ENCODE results near the gene TM9SF2. TPM values are rescaled to one million over a fixed set of nuclear protein-coding genes. Genes with fewer than 3 reads are reported as not detected.
A peak's percentile ranks its signal among the peaks of the same experiment; 100 is the strongest.

Gene TM9SF2
- total and polyA plus RNA-seq, 8 donors = 129 to 155 (median 148) TPM

DNA sequence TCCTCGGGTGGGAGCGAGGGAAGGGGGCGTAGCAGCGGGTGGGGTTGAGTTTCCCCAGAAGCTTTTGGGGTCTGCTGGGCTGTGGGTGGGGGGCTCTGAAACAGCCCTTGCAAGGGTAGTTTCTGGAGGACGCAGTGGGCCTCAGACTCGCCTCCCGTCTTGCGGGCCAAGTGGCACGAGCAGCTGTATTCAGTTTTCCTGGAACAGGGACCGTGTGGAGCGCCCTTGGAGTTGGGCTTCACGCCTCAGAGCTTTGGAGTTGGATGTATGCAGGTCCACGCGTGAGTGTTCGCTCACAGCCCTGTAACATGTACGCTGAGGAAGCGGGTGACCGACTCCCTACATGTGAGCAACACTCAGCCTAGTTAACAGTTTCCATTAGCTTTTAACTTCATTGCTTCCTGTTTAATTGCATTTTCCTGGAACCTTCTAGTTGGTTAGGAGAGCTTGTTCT lies 603 bp downstream of the TM9SF2 start:
- DNase-seq (peak in 1 of 4 donors; percentile 46), ATAC-seq (peak; percentile 4)
- TF ChIP-seq, protein P1, sequence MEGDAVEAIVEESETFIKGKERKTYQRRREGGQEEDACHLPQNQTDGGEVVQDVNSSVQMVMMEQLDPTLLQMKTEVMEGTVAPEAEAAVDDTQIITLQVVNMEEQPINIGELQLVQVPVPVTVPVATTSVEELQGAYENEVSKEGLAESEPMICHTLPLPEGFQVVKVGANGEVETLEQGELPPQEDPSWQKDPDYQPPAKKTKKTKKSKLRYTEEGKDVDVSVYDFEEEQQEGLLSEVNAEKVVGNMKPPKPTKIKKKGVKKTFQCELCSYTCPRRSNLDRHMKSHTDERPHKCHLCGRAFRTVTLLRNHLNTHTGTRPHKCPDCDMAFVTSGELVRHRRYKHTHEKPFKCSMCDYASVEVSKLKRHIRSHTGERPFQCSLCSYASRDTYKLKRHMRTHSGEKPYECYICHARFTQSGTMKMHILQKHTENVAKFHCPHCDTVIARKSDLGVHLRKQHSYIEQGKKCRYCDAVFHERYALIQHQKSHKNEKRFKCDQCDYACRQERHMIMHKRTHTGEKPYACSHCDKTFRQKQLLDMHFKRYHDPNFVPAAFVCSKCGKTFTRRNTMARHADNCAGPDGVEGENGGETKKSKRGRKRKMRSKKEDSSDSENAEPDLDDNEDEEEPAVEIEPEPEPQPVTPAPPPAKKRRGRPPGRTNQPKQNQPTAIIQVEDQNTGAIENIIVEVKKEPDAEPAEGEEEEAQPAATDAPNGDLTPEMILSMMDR (IDR thresholded peaks at IDR 0.05) = no peak
- intact Hi-C loops (cut with DNase I) = no loop called here
- H3K27ac ChIP-seq = peak overlapping the region; percentile 91 to 94
- no peaks in the 10 kb centered on the region for H3K36me3 ChIP-seq
- H3K9me3 ChIP-seq = no peaks in the 10 kb centered on the region
- H3K4me1 ChIP-seq = peaks cover 39 to 83% of the 10 kb centered on the region in 2 donors
- peak overlapping the region; percentile 76 to 87 for H3K4me3 ChIP-seq
- no peaks in the 10 kb centered on the region for H3K27me3 ChIP-seq

DNA sequence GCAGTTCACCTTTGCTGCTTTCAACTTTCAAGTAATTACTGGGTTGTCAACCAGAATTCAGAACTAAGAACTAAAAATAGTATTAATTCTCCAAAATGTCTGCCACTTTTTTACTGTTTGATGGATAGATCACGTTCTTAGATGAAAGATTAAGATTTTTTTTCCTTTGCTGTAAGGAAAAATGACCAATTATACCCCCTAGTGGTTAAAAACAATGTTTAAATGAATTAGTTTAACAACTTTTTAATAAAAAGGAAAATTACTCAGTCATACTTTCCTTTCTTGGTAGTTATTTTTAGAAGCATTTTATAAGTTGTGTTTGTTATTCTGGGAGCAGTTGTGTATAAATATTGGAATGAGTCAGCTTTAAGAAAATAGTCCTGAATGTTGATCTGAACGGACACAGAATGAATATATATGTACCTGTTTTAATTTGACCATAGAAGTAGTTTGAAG lies 4.6 kb downstream of the TM9SF2 start:
- no peak overlapping the region for H3K4me3 ChIP-seq
- no peak for DNase-seq
- H3K9me3 ChIP-seq = peaks cover 0 to 4% of the 10 kb centered on the region in 2 donors
- intact Hi-C loops (cut with DNase I) = no loop called here
- peak overlapping the region in 1 of 2 donors; percentile 75 for H3K27ac ChIP-seq
- H3K4me1 ChIP-seq = peaks cover 34 to 68% of the 10 kb centered on the region in 2 donors
- ATAC-seq = no peak
- TF ChIP-seq, protein P1 (IDR thresholded peaks at IDR 0.05) = peak in 1 of 2 donors; percentile 31
- H3K27me3 ChIP-seq = no peaks in the 10 kb centered on the region
- H3K36me3 ChIP-seq = peaks cover 0 to 5% of the 10 kb centered on the region in 2 donors

DNA sequence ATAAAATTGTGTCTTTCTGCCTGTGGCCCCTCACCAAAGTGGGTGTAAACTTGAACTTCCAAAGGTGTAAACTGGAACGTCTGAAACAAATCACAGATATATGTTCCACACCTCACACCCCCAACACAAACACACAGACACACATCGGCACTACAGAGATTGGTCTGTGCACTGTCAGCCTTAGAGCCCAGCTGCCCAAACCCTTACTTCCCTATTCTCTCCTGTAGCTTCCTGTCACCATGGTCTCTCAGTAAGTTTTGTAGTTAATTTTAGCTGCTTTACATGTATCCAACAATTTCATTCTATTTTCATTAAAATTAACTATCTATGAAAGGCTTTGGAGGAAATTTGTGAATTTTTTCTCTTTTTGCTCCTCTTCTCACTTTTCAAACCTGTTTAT lies 5.4 kb downstream of the TM9SF2 start:
- peak; percentile 47 for ATAC-seq
- peak overlapping the region in 1 of 2 donors; percentile 75 for H3K27ac ChIP-seq
- TF ChIP-seq, protein P1 (IDR thresholded peaks at IDR 0.05) = no peak
- DNase-seq = no peak
- H3K4me3 ChIP-seq = no peak overlapping the region
- peaks cover 0 to 4% of the 10 kb centered on the region in 2 donors for H3K9me3 ChIP-seq
- H3K4me1 ChIP-seq = peaks cover 34 to 75% of the 10 kb centered on the region in 2 donors
- no peaks in the 10 kb centered on the region for H3K27me3 ChIP-seq
- intact Hi-C loops (cut with DNase I) = no loop called here
- H3K36me3 ChIP-seq = peaks cover 0 to 5% of the 10 kb centered on the region in 2 donors

DNA sequence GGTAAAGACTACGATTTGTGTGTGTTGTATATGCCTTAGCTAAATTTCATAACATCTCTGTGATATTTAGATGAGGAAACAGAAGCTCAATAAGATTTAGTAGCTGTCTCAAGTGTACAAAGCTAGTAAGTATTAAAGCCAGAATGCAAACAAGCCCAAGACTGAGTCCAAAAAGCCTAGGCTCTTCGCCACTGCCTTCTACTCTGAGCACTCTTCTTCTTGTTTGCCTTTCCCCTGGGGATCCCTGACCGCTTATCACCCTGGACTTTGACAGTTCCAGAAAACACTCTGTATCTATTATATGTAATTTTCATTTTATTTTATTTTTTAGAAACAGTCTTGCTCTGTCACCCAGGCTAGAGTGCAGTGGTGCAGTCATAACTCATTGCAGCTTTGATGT lies 5.8 kb downstream of the TM9SF2 start:
- Histone ChIP-seq H3K27ac (peak overlapping the region in 1 of 2 donors; percentile 75), H3K9me3 (peaks cover 0 to 4% of the 10 kb centered on the region in 2 donors), H3K4me1 (peaks cover 38 to 79% of the 10 kb centered on the region in 2 donors), H3K4me3 (no peak overlapping the region), H3K36me3 (peaks cover 0 to 5% of the 10 kb centered on the region in 2 donors), H3K27me3 (no peaks in the 10 kb centered on the region)
- DNase-seq (no peak), ATAC-seq (peak; percentile 16)
- intact Hi-C loops (cut with DNase I) = no loop called here
- TF ChIP-seq, protein P1 (IDR thresholded peaks at IDR 0.05) = no peak

DNA sequence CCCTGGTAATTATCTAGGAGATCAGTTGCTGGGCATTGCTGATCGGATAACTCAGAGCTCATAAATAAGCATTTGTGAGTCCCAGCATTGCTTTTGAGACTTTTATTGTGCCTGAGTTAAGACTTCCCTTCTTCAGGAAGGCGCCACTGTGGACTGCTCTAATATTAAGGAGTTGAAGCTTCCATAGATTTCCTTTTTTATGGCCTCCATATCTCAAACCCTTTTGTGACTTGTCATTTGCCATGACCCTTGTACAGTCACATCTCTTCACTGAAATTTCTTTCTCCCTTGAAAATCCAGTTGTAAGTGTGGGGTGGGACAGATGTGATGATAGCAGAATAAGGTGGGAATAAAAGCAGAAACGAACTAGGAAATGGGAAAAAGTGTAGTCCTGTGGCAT lies 6.3 kb downstream of the TM9SF2 start:
- peaks cover 41 to 80% of the 10 kb centered on the region in 2 donors for H3K4me1 ChIP-seq
- TF ChIP-seq, protein P1 (IDR thresholded peaks at IDR 0.05) = no peak

More for the DNA sequence above, 6.3 kb downstream of the TM9SF2 start:
- H3K27me3 ChIP-seq = no peaks in the 10 kb centered on the region
- peak overlapping the region in 1 of 2 donors; percentile 75 for H3K27ac ChIP-seq
- H3K4me3 ChIP-seq = no peak overlapping the region
- ATAC-seq = no peak
- intact Hi-C loops (cut with DNase I) = no loop called here
- H3K36me3 ChIP-seq = peaks cover 0 to 5% of the 10 kb centered on the region in 2 donors
- peaks cover 0 to 4% of the 10 kb centered on the region in 2 donors for H3K9me3 ChIP-seq
- DNase-seq = no peak
